OCI-LY1 (cell line): ENCODE data around the gene EDN1.

ENCODE experiments used
- H2AFZ ChIP-seq: fragments of 200-600 bp; sonication (generic), shearing (Covaris generic); 2 replicates; pipeline ENCODE4 v1.6.0; 2014; ENCODE audit warnings: antibody characterized with exemption, mild to moderate bottlenecking, low read length
- H3F3A ChIP-seq: fragments of 200-600 bp; sonication (generic), shearing (Covaris generic); 2 replicates; pipeline ENCODE4 v1.6.0; 2014; ENCODE audit warnings: mild to moderate bottlenecking, antibody characterized with exemption, low read length, moderate library complexity; ENCODE audit not compliant: insufficient read depth
- H3K27ac ChIP-seq: fragments of 200-600 bp; sonication (generic); 2 replicates; pipeline ENCODE4 v1.5.1; 2014; ENCODE audit warnings: low read length, mixed run types, mild to moderate bottlenecking, low read depth; ENCODE audit not compliant: poor library complexity, severe bottlenecking
- H3K27me3 ChIP-seq: fragments of 200-600 bp; sonication (generic); 2 replicates; pipeline ENCODE4 v1.6.0; 2014; ENCODE audit warnings: antibody characterized with exemption, mild to moderate bottlenecking, low read length, moderate library complexity; ENCODE audit not compliant: insufficient read depth
- H3K36me3 ChIP-seq: fragments of 200-600 bp; sonication (generic); 2 replicates; pipeline ENCODE4 v1.6.1; 2014; ENCODE audit warnings: mild to moderate bottlenecking, antibody characterized with exemption, low read length, moderate library complexity, mixed read lengths; ENCODE audit not compliant: insufficient read depth
- H3K4me1 ChIP-seq: fragments of 200-600 bp; sonication (generic); 2 replicates; pipeline ENCODE4 v1.5.1; 2014; ENCODE audit warnings: mild to moderate bottlenecking, low read length, moderate library complexity; ENCODE audit not compliant: insufficient read depth, severe bottlenecking
- H3K4me2 ChIP-seq: fragments of 200-600 bp; sonication (generic), shearing (Covaris generic); 2 replicates; pipeline ENCODE4 v1.6.1; 2014; ENCODE audit warnings: low read length
- H3K4me3 ChIP-seq: fragments of 200-600 bp; sonication (generic); 2 replicates; pipeline ENCODE4 v1.5.1; 2014; ENCODE audit warnings: low read length, low read depth, mild to moderate bottlenecking, mixed read lengths; ENCODE audit not compliant: poor library complexity, severe bottlenecking
- H3K79me2 ChIP-seq: fragments of 200-600 bp; shearing (Covaris generic); 2 replicates; pipeline ENCODE4 v1.6.1; 2016; ENCODE audit warnings: mixed run types, low read length, mixed read lengths; ENCODE audit not compliant: insufficient read depth
- H3K9ac ChIP-seq: fragments of 200-600 bp; sonication (generic), shearing (Covaris generic); 2 replicates; pipeline ENCODE4 v1.6.1; 2014; ENCODE audit warnings: mild to moderate bottlenecking, low read length, mixed read lengths
- H3K9me2 ChIP-seq: fragments of 200-600 bp; sonication (generic), shearing (Covaris generic); 2 replicates; pipeline ENCODE4 v1.6.1; 2014; ENCODE audit warnings: low read depth, mild to moderate bottlenecking, low read length, mixed read lengths
- H3K9me3 ChIP-seq: fragments of 200-600 bp; shearing (Covaris generic); 2 replicates; pipeline ENCODE4 v1.6.1; 2014; ENCODE audit warnings: low read length, mixed read lengths
- H4K20me1 ChIP-seq: fragments of 200-600 bp; sonication (generic), shearing (Covaris generic); 2 replicates; pipeline ENCODE4 v1.6.0; 2016; ENCODE audit warnings: mild to moderate bottlenecking, low read length; ENCODE audit not compliant: insufficient read depth
- EZH2 ChIP-seq: fragments of 200-600 bp; sonication (generic), shearing (Covaris generic); IDR thresholded peaks from 2 replicates; pipeline ENCODE4 v1.8.0; 2017; ENCODE audit warnings: borderline replicate concordance, mixed run types, mild to moderate bottlenecking, antibody characterized with exemption, low read length, moderate library complexity, mixed read lengths
- TF ChIP-seq, protein P1 (sequence below): fragments of 200-600 bp; sonication (generic), shearing (Covaris generic); IDR thresholded peaks from 2 replicates; pipeline ENCODE4 v1.5.1; 2017; ENCODE audit warnings: mild to moderate bottlenecking, antibody characterized with exemption, low read length, moderate library complexity, mixed read lengths

EDN1 gene

DNA sequence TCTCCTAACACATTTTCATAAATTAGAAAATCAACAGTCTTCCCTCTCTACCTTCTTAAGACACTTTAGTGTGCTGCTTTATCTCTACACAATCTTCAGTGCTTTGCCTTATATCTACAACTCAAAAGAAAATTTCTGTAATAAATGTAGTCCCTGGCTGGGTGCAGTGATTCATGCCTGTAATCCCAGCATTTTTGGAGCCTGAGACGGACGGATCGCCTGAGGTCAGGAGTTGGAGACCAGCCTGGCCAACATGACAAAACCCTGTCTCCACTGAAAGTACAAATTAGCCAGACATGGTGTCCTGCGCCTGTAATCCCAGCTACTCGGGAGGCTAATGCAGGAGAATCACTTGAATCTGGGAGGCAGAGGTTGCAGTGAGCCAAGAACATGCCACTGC lies 9.7 kb upstream of the EDN1 start:
- no peaks in the 10 kb centered on the region for H3K27me3 ChIP-seq

DNA sequence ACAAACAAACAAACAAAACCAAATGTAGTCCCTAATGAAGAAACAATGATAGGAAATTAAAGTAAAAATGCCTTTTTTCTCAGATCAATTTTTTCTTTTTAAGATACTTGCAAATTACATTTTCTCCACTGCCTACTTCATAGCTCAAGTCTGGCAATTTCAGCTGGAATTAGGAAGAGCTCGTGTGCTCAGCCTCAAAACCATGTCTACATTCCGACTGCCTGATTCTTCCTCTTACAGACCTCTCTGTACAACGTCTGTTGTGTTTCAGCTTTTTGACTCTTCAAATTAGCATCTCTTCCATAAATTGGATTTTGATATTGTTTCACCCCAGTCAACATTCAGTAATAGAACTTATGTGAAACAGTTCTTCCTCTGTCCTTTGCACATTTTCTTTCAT lies 9.3 kb upstream of the EDN1 start:
- no peaks in the 10 kb centered on the region for H3K79me2 ChIP-seq
- no peak overlapping the region for H3K27ac ChIP-seq
- TF ChIP-seq, protein P1, sequence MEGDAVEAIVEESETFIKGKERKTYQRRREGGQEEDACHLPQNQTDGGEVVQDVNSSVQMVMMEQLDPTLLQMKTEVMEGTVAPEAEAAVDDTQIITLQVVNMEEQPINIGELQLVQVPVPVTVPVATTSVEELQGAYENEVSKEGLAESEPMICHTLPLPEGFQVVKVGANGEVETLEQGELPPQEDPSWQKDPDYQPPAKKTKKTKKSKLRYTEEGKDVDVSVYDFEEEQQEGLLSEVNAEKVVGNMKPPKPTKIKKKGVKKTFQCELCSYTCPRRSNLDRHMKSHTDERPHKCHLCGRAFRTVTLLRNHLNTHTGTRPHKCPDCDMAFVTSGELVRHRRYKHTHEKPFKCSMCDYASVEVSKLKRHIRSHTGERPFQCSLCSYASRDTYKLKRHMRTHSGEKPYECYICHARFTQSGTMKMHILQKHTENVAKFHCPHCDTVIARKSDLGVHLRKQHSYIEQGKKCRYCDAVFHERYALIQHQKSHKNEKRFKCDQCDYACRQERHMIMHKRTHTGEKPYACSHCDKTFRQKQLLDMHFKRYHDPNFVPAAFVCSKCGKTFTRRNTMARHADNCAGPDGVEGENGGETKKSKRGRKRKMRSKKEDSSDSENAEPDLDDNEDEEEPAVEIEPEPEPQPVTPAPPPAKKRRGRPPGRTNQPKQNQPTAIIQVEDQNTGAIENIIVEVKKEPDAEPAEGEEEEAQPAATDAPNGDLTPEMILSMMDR: no peak
- TF ChIP-seq EZH2: no peak
- H3K36me3 ChIP-seq: no peaks in the 10 kb centered on the region
- H4K20me1 ChIP-seq: no peaks in the 10 kb centered on the region
- no peak overlapping the region for H3K4me2 ChIP-seq
- H3K9ac ChIP-seq: no peak overlapping the region
- no peak overlapping the region for H3K4me3 ChIP-seq
- H3F3A ChIP-seq: no peaks in the 10 kb centered on the region
- no peaks in the 10 kb centered on the region for H3K27me3 ChIP-seq
- no peaks in the 10 kb centered on the region for H3K9me3 ChIP-seq
- H2AFZ ChIP-seq: no peak overlapping the region
- H3K9me2 ChIP-seq: no peaks in the 10 kb centered on the region
- H3K4me1 ChIP-seq: no peaks in the 10 kb centered on the region

More for the DNA sequence above, 9.7 kb upstream of the EDN1 start:
- TF ChIP-seq EZH2: no peak
- TF ChIP-seq, protein P1: no peak
- Histone ChIP-seq H4K20me1 (no peaks in the 10 kb centered on the region), H3F3A (no peaks in the 10 kb centered on the region), H3K36me3 (no peaks in the 10 kb centered on the region), H3K27ac (no peak overlapping the region), H3K9me2 (no peaks in the 10 kb centered on the region), H3K9me3 (no peaks in the 10 kb centered on the region), H3K9ac (no peak overlapping the region), H2AFZ (no peak overlapping the region), H3K4me3 (no peak overlapping the region), H3K4me2 (no peak overlapping the region), H3K4me1 (no peaks in the 10 kb centered on the region), H3K79me2 (no peaks in the 10 kb centered on the region)

DNA sequence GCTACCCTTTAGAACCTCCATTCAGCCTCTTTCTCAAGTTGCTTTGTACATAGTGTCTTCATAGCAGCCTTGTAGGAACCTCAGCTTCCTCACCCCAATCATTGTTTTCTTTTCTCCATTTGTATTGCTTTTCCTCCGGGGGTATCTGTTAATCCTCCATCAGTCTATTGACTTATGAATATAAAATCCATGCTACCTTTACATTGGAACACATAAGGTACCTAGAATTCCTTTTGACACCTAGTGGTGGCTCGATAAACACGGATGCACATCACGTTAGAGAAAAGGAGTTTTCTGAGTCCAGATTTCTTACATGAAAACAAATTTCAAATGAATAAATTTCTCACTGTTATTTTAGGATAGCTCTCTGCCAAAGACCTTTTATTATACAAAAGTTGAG lies 6.3 kb upstream of the EDN1 start:
- Histone ChIP-seq H3K4me2 (no peak overlapping the region), H3K27ac (no peak overlapping the region), H3K36me3 (no peaks in the 10 kb centered on the region), H3K4me3 (no peak overlapping the region), H3K9me3 (no peaks in the 10 kb centered on the region), H3K27me3 (no peaks in the 10 kb centered on the region), H3K9ac (no peak overlapping the region), H3F3A (no peaks in the 10 kb centered on the region), H2AFZ (no peak overlapping the region), H4K20me1 (no peaks in the 10 kb centered on the region), H3K9me2 (no peaks in the 10 kb centered on the region), H3K79me2 (no peaks in the 10 kb centered on the region), H3K4me1 (no peaks in the 10 kb centered on the region)
- no peak for TF ChIP-seq EZH2
- TF ChIP-seq, protein P1: no peak
